Activated T-cell treated with anti-CD3 and anti-CD28 coated beads, Interleukin-2, amount 50 U/mL, for 72 hours (primary cell): ENCODE data around the gene SLC25A29. TPM values are rescaled to one million over a fixed set of nuclear protein-coding genes. Genes with fewer than 3 reads are reported as not detected.

Source experiments
- ATAC-seq, 2 donors: fragments of 150-1000 bp; cut with Tn5 transposase; replicated peaks in 1 of 2; 2 replicates each; pipeline ENCODE4 v1.10.0; 2021; ENCODE audit warnings: moderate library complexity in 2 of 2, mild to moderate bottlenecking in 1 of 2
- DNase-seq, 2 donors: peaks; one replicate each; pipeline ENCODE4 v3.0.0; 2021 to 2022; ENCODE audit warnings: mixed read lengths in 1 of 2
- H3K27ac Mint-ChIP-seq: one replicate; pipeline ENCODE4 v1.8.0; 2022; ENCODE audit warnings: mild to moderate bottlenecking, moderate library complexity, mixed read lengths
- H3K27me3 Mint-ChIP-seq: one replicate; pipeline ENCODE4 v1.8.0; 2022; ENCODE audit warnings: low read depth, mixed read lengths
- H3K36me3 Mint-ChIP-seq, 2 donors: one replicate each; pipeline ENCODE4 v1.8.0; 2022; ENCODE audit warnings: mixed read lengths in 2 of 2, mild to moderate bottlenecking in 1 of 2; ENCODE audit not compliant: insufficient read depth in 2 of 2
- H3K4me1 Mint-ChIP-seq: one replicate; pipeline ENCODE4 v1.8.0; 2022; ENCODE audit warnings: low read depth, mixed read lengths
- H3K4me3 Mint-ChIP-seq, 2 donors: one replicate each; pipeline ENCODE4 v1.8.0; 2022; ENCODE audit warnings: mild to moderate bottlenecking in 2 of 2, mixed read lengths in 2 of 2, moderate library complexity in 2 of 2
- H3K9me3 Mint-ChIP-seq, 2 donors: one replicate each; pipeline ENCODE4 v1.8.0; 2022; ENCODE audit warnings: mixed read lengths in 2 of 2
- total RNA-seq, 2 donors: library from RNA; stranded (reverse); gene quantifications; one replicate each; pipeline ENCODE4 v1.2.3, GENCODE V29; 2022

The SLC25A29 gene
- total RNA-seq, 2 donors from 2014 or later: 22.7 to 47.2 TPM

DNA sequence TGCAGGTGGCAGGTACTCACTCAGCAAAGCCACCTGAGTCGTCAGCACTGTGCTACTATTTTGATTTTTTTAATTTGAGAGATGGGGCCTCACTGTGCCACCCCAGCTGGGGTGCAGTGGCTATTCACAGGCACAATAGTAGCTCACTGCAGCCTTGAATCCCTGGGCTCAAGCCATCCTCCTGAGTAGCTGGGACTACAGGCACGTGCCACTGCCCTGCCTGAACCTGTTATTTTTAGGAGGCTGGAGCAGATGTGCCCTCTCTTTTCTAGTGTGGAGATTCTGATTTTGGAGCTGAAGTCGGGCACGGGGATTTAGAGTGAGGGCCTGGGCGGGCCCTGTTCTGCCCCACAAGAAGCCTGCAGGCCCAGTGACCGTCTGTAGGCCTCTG lies 34.2 kb upstream of the SLC25A29 start:
- Mint-ChIP-seq H3K4me3 (peak overlapping the region; percentile 0 to 18), H3K4me1 (peaks cover 58% of the 10 kb centered on the region), H3K36me3 (peaks cover 38 to 61% of the 10 kb centered on the region in 2 donors), H3K27me3 (no peaks in the 10 kb centered on the region), H3K9me3 (no peaks in the 10 kb centered on the region), H3K27ac (peak overlapping the region; percentile 94)
- ATAC-seq (no peak), DNase-seq (no peak)

DNA sequence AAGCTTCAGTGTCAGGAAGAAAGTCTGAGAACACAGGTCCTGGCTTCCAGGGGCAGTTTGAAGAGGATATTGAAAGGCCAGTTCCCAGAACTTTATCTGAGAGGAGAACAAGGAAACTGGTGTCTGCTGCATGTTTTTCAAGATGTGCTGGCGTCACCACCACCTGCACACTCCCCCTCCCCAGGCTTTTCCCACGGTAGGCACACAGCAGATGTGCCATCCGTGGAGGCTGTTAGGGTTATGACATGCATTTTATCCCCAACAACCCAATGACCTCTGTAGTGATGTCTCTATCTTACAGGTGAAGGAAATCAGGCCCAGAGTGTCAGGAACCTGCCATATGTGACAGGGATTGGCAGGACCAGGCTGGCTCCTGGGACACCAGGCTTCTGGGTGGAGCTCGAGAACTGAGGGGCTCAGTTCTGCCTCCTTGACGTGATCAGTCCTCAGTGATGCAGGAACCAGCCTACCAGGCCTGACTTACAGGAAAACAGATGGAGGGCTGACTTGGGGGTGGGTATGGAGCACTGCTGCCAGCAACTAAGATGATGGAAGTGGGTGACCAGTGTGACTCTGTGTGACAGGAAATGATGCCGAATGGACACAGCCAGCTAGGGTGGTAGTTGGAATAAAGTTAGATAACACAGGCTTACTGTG lies 33.6 kb upstream of the SLC25A29 start:
- DNase-seq (no peak), ATAC-seq (no peak)
- H3K4me1 Mint-ChIP-seq: peaks cover 58% of the 10 kb centered on the region
- H3K9me3 Mint-ChIP-seq: no peaks in the 10 kb centered on the region
- H3K4me3 Mint-ChIP-seq: peak overlapping the region in 1 of 2 donors; percentile 18
- H3K27ac Mint-ChIP-seq: peak overlapping the region; percentile 94
- no peaks in the 10 kb centered on the region for H3K27me3 Mint-ChIP-seq
- H3K36me3 Mint-ChIP-seq: peaks cover 38 to 61% of the 10 kb centered on the region in 2 donors

DNA sequence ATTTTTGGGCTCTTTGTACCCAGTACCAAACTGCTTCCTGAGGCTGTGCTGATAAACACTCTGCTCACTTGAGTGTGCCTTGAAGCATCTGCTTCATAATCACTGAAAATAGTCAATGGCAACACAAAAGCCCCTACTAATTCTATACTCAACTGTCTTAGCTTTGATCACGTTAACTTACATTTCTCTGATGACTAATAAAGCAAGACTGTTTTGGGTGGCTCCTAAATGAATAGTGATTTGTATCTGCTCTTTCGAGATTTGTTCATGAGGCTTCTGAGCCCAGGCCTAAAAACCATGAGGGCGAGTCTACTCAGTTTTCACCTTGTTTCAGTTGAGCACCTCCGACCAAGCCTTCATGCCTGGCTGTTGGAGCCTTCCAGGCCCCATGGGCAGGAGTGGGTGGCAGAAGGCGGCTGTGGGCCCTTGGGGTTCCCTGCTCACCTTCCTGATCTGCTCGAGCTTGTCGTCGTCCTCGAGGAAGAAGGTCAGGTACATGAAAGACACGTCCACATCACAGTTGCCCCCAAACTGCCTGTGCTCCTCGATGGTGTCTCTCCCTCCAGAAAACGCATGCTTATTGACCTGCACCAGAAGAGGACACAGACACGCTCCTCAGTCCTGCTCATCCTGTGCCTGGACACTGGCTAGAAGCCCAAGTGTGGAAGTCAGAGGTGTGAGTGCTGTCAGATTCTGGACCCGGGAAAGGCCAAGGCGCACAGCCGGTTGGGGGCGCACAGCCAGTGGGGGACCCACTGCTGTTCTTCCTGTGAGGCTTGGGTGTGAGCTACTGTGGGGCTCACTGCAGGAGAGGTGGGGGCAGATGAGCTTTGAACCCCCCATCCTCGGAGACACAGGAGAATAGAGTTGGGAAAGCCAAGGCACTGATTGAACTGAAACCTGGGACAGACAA lies 30.6 kb upstream of the SLC25A29 start:
- Mint-ChIP-seq H3K27ac (peak overlapping the region; percentile 93), H3K4me1 (peaks cover 36% of the 10 kb centered on the region), H3K36me3 (peaks cover 36 to 45% of the 10 kb centered on the region in 2 donors), H3K4me3 (peak overlapping the region in 1 of 2 donors; percentile 54), H3K9me3 (no peaks in the 10 kb centered on the region), H3K27me3 (no peaks in the 10 kb centered on the region)
- no peak for DNase-seq
- peak; percentile 37 to 42 for ATAC-seq

DNA sequence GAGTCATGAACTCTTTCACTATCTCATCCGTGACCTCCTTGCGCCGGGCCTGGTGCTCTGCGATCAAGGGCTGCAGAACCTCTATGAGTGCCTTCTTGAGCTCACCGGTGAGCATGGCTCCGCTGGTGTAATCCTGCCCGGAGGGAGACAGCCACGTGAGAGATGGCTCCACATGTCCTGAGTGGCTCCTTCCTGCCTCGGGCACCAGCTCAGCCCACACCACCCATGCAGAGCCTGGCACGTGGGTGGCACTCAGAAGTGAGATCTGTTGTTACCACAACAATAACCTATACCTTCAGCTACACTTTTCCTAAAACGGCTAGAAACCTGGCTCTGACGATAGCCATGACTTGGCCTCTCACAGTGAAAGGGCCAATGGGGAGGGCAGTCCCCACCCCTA lies 28.7 kb upstream of the SLC25A29 start:
- peaks cover 16% of the 10 kb centered on the region for H3K4me1 Mint-ChIP-seq
- DNase-seq: no peak
- H3K4me3 Mint-ChIP-seq: no peak overlapping the region
- H3K36me3 Mint-ChIP-seq: peaks cover 21 to 31% of the 10 kb centered on the region in 2 donors
- H3K27ac Mint-ChIP-seq: no peak overlapping the region
- H3K9me3 Mint-ChIP-seq: no peaks in the 10 kb centered on the region
- H3K27me3 Mint-ChIP-seq: no peaks in the 10 kb centered on the region
- no peak for ATAC-seq

DNA sequence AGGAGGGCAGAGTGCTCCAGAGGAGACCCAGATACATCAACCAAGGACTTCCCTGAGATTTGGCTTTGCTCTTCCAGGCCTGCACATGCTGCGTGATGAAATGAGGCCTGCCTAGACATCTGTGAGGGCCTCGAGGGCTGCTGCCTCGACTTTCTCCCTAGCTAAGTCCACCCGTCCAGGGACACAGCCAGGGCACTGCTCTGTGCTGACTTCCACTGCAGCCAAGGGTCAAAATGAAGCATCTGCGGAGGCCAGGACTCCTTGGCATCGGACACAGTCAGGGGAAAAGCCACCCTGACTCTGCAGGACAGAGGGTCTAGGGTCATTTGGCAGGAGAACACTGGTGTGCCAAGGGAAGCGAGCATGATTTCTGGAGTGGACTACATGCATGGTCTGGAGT lies 27.6 kb upstream of the SLC25A29 start:
- Mint-ChIP-seq H3K4me3 (no peak overlapping the region), H3K4me1 (peaks cover 13% of the 10 kb centered on the region), H3K36me3 (peaks cover 17 to 23% of the 10 kb centered on the region in 2 donors), H3K9me3 (no peaks in the 10 kb centered on the region), H3K27me3 (no peaks in the 10 kb centered on the region), H3K27ac (peak overlapping the region; percentile 80)
- ATAC-seq (no peak), DNase-seq (no peak)

DNA sequence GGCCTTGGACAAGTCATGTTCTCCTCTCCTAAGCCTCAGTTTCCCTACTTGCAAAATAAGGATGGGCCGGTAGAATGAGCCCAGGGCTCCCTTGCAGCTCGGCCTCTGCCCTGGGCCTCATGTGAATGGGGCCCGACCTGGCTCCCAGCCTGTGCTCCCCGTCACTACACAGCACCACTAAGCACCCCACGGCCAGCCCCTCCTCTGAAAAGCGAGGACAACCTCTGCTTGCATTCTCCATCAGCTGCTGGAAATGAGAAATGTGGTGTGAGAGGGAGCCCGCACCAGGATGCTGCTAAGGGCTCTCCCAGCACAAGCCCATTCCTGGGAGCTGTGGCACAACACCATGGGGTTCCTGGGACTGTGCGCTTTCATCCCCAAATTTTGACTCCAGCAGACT lies 27.1 kb upstream of the SLC25A29 start:
- H3K9me3 Mint-ChIP-seq: no peaks in the 10 kb centered on the region
- peaks cover 13% of the 10 kb centered on the region for H3K4me1 Mint-ChIP-seq
- no peak overlapping the region for H3K4me3 Mint-ChIP-seq
- DNase-seq (no peak), ATAC-seq (peak in 1 of 2 donors; percentile 1)
- H3K27me3 Mint-ChIP-seq: no peaks in the 10 kb centered on the region
- H3K27ac Mint-ChIP-seq: peak overlapping the region; percentile 60
- peaks cover 17 to 23% of the 10 kb centered on the region in 2 donors for H3K36me3 Mint-ChIP-seq

DNA sequence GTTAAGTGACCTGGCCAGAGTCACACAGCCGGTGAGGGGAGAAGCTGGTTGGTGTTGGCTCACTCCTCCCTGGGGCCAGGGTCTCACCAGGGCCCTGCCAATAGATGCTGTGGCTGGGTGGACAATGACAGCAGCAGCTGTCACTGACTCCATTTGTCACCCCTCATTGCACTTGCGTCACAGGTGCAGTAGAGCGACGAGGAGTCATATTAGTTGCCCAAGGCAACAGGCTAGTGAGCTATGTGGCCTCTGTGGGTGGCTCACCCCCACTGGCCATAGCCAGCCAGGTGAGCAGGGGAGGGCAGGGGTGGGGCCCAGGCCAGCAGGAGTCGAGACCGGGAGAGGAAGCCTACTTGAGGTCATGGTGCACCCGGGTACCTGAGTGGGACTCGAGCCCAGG lies 26.6 kb upstream of the SLC25A29 start:
- DNase-seq: no peak
- Mint-ChIP-seq H3K27ac (no peak overlapping the region), H3K4me3 (no peak overlapping the region), H3K36me3 (peaks cover 15 to 23% of the 10 kb centered on the region in 2 donors), H3K4me1 (peaks cover 13% of the 10 kb centered on the region), H3K9me3 (no peaks in the 10 kb centered on the region), H3K27me3 (no peaks in the 10 kb centered on the region)
- peak in 1 of 2 donors; percentile 1 for ATAC-seq

DNA sequence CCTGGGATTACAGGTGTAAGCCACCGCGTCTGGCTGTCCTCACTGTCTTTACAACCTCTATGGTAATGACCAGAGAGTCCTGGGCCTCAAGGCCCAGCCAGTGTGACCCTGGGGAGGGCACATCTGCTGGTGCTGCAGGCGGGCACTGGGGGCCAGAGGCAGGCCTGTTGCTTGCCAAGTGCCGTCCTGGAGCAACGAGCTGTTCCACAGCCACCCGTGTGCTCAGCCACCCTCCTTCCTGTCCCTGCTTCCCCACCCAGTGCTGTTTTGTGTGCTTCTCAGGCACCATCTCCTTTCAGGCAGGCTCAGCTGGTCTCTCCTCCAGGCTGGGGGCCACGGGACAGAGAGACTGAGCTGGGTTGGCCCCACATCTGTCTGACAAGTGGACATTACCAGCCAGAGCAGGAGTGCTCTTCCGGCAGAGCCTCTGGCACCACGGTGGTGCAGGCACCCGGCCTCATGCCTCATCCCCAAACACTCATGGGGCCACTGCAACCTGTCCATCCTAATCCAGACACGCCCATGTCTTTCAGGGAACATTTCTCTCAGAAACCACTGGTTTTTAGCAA lies 25.9 kb upstream of the SLC25A29 start:
- DNase-seq (no peak), ATAC-seq (peak in 1 of 2 donors; percentile 1)
- no peak overlapping the region for H3K4me3 Mint-ChIP-seq
- peak overlapping the region; percentile 87 for H3K27ac Mint-ChIP-seq
- no peaks in the 10 kb centered on the region for H3K27me3 Mint-ChIP-seq
- peaks cover 10% of the 10 kb centered on the region for H3K4me1 Mint-ChIP-seq
- no peaks in the 10 kb centered on the region for H3K9me3 Mint-ChIP-seq
- peaks cover 11 to 21% of the 10 kb centered on the region in 2 donors for H3K36me3 Mint-ChIP-seq

DNA sequence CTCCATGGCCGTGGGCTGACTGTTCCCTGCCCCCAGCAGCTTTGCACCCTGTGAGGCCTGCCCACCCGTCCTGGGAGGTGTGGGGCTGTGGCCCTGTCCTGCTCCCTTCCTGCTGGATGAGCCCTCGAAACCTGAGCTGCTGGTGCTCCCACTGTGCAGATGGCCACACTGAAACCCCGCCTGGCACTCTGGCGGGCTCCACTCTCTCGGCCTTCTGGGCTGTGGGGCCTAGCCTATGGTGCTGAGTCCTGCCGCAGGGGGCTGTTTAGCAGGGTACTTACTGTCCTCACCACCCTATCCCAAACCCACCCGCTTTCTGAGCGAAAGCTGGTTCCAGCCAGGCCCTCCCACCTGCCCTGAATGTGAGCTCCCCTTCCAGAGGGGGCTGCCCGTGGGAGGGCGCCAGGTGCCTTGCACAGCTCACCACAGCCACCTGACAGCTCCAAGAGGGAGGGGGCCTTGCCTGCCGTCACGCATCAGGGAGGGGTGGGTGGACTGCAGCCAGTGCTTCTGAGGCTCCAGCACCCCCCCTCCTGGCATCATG lies 24.2 kb upstream of the SLC25A29 start:
- ATAC-seq (peak; percentile 5 to 12), DNase-seq (peak in 1 of 2 donors; percentile 31)
- Mint-ChIP-seq H3K4me1 (no peaks in the 10 kb centered on the region), H3K27ac (peak overlapping the region; percentile 46), H3K27me3 (no peaks in the 10 kb centered on the region), H3K9me3 (no peaks in the 10 kb centered on the region), H3K4me3 (no peak overlapping the region), H3K36me3 (peaks cover 2 to 6% of the 10 kb centered on the region in 2 donors)

DNA sequence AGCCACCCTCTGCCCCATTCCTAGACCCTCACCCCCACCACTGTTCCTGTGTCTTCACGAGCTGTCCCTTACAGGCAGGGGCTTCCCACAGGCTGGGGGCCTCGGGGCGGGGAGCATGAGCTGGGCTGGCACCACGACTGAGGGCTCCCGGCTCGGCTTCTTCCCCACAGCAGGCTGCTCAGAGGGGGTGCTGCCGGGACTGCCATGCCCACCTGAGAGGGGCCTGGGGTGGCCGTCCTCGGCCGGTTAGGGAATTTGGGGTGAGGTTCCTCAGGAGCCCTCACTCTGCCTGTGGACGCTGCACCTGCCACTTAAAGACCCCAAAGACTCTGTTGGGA lies 23.7 kb upstream of the SLC25A29 start:
- DNase-seq: no peak
- no peaks in the 10 kb centered on the region for H3K27me3 Mint-ChIP-seq
- no peaks in the 10 kb centered on the region for H3K4me1 Mint-ChIP-seq
- H3K27ac Mint-ChIP-seq: no peak overlapping the region
- H3K4me3 Mint-ChIP-seq: no peak overlapping the region
- H3K9me3 Mint-ChIP-seq: no peaks in the 10 kb centered on the region
- peaks cover 2 to 6% of the 10 kb centered on the region in 2 donors for H3K36me3 Mint-ChIP-seq
- peak; percentile 2 to 8 for ATAC-seq

DNA sequence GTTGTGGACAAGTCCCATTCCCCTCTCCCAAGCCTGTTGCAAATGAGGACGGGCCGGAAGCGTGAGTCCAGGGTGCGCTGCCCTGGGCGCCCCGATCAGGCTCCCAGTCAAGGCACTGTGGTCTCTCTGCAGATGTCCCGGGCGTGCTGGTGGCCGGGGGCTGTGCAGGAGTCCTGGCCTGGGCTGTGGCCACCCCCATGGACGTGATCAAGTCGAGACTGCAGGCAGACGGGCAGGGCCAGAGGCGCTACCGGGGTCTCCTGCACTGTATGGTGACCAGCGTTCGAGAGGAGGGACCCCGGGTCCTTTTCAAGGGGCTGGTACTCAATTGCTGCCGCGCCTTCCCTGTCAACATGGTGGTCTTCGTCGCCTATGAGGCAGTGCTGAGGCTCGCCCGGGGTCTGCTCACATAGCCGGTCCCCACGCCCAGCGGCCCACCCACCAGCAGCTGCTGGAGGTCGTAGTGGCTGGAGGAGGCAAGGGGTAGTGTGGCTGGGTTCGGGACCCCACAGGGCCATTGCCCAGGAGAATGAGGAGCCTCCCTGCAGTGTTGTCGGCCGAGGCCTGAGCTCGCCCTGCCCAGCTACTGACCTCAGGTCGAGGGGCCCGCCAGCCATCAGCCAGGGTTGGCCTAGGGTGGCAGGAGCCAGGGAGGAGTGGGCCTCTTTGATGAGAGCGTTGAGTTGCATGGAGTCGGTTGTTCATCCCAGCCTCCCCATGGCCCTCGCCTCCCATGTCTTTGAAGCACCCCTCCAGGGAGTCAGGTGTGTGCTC lies 23.2 kb upstream of the SLC25A29 start:
- DNase-seq: peak in 1 of 2 donors; percentile 29
- H3K36me3 Mint-ChIP-seq: peaks cover 2 to 5% of the 10 kb centered on the region in 2 donors
- H3K9me3 Mint-ChIP-seq: no peaks in the 10 kb centered on the region
- H3K4me1 Mint-ChIP-seq: no peaks in the 10 kb centered on the region
- ATAC-seq: peak; percentile 2 to 4
- H3K4me3 Mint-ChIP-seq: no peak overlapping the region
- H3K27me3 Mint-ChIP-seq: no peaks in the 10 kb centered on the region
- H3K27ac Mint-ChIP-seq: peak overlapping the region; percentile 76

DNA sequence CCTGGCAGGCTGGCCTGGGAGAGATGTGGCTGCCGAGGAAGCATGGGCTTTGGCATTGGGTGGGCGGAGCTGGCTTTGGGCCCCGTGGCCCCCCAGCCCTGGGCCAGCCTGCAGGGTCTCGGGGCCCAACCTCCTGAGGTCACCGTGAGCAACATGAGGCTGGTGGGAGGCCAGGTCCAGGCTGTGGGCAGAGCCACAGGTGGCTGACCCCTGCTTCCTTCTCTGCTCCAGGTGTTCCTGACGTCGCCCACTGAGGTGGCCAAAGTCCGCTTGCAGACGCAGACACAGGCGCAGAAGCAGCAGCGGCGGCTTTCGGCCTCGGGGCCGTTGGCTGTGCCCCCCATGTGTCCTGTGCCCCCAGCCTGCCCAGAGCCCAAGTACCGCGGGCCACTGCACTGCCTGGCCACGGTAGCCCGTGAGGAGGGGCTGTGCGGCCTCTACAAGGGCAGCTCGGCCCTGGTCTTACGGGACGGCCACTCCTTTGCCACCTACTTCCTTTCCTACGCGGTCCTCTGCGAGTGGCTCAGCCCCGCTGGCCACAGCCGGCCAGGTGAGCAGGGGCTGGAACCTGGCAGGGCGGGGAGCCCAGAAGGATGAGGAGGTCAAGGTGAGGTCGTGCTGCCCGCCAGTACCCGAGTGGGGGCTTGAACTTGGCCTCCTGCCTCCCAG lies 22.4 kb upstream of the SLC25A29 start:
- H3K9me3 Mint-ChIP-seq: no peaks in the 10 kb centered on the region
- H3K27me3 Mint-ChIP-seq: no peaks in the 10 kb centered on the region
- DNase-seq (no peak), ATAC-seq (peak; percentile 0 to 1)
- H3K4me1 Mint-ChIP-seq: no peaks in the 10 kb centered on the region
- H3K4me3 Mint-ChIP-seq: peak overlapping the region in 1 of 2 donors; percentile 18
- peaks cover 0 to 2% of the 10 kb centered on the region in 2 donors for H3K36me3 Mint-ChIP-seq
- peak overlapping the region; percentile 76 for H3K27ac Mint-ChIP-seq
